ENCODE results near the gene CYP4A11.

DNA sequence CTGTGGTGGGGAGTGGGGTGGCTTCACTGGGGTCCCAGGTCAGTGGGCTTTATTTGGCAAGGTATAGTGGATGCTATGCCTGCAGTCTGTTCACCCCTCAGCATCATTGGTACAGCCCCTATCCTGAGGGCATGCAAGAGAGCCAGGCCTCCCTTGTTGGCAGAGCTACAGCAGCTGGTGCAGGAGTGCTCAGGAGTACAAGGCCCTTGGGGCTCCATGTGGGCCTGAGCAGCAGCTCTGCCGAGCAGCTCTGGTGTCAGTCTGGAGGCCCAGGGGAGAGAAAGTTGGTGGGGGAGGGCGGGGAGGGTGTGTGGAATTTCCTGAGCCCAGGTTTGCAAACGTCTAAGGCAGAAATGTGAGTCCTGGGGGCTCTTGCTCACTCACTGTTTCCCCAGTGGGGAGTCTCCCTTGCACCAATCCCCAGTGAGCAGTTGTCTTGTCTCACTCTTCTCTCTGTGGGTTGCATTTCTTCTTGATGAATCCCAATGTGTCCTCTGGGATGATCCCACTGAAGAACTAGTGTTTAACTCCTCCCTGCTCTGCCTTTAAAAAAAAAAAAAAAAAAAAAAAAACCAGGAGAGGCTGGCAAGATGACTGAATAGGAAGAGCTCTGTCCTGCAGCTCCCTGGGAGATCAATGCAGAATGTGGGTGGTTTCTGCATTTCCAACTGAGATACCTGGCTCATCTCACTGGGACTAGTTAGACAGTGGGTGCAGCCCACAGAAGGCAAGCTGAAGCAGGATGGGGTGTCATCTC lies 42.7 kb upstream of the CYP4A11 start:
- TF ChIP-seq, protein P1, sequence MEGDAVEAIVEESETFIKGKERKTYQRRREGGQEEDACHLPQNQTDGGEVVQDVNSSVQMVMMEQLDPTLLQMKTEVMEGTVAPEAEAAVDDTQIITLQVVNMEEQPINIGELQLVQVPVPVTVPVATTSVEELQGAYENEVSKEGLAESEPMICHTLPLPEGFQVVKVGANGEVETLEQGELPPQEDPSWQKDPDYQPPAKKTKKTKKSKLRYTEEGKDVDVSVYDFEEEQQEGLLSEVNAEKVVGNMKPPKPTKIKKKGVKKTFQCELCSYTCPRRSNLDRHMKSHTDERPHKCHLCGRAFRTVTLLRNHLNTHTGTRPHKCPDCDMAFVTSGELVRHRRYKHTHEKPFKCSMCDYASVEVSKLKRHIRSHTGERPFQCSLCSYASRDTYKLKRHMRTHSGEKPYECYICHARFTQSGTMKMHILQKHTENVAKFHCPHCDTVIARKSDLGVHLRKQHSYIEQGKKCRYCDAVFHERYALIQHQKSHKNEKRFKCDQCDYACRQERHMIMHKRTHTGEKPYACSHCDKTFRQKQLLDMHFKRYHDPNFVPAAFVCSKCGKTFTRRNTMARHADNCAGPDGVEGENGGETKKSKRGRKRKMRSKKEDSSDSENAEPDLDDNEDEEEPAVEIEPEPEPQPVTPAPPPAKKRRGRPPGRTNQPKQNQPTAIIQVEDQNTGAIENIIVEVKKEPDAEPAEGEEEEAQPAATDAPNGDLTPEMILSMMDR (IDR thresholded peaks at IDR 0.05), result no peak
- no peak for TF ChIP-seq RAD21 (IDR thresholded peaks at IDR 0.05; ENCODE audit: low read length)
- TF ChIP-seq SMC3 (IDR thresholded peaks at IDR 0.05; ENCODE audit: low read depth, low read length), result no peak
- TF ChIP-seq, protein P2, sequence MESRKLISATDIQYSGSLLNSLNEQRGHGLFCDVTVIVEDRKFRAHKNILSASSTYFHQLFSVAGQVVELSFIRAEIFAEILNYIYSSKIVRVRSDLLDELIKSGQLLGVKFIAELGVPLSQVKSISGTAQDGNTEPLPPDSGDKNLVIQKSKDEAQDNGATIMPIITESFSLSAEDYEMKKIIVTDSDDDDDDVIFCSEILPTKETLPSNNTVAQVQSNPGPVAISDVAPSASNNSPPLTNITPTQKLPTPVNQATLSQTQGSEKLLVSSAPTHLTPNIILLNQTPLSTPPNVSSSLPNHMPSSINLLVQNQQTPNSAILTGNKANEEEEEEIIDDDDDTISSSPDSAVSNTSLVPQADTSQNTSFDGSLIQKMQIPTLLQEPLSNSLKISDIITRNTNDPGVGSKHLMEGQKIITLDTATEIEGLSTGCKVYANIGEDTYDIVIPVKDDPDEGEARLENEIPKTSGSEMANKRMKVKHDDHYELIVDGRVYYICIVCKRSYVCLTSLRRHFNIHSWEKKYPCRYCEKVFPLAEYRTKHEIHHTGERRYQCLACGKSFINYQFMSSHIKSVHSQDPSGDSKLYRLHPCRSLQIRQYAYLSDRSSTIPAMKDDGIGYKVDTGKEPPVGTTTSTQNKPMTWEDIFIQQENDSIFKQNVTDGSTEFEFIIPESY (IDR thresholded peaks at IDR 0.05; ENCODE audit: borderline replicate concordance, low read depth), result no peak
- no peak for TF ChIP-seq FOXM1 (IDR thresholded peaks at IDR 0.05; ENCODE audit: low read depth)
- TF ChIP-seq, protein P3, sequence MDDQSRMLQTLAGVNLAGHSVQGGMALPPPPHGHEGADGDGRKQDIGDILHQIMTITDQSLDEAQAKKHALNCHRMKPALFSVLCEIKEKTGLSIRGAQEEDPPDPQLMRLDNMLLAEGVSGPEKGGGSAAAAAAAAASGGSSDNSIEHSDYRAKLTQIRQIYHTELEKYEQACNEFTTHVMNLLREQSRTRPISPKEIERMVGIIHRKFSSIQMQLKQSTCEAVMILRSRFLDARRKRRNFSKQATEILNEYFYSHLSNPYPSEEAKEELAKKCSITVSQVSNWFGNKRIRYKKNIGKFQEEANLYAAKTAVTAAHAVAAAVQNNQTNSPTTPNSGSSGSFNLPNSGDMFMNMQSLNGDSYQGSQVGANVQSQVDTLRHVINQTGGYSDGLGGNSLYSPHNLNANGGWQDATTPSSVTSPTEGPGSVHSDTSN (IDR thresholded peaks at IDR 0.05), result no peak
- TF ChIP-seq FOXJ3 (CRISPR knock-in tag; IDR thresholded peaks at IDR 0.05), result no peak
- TF ChIP-seq, protein P4, sequence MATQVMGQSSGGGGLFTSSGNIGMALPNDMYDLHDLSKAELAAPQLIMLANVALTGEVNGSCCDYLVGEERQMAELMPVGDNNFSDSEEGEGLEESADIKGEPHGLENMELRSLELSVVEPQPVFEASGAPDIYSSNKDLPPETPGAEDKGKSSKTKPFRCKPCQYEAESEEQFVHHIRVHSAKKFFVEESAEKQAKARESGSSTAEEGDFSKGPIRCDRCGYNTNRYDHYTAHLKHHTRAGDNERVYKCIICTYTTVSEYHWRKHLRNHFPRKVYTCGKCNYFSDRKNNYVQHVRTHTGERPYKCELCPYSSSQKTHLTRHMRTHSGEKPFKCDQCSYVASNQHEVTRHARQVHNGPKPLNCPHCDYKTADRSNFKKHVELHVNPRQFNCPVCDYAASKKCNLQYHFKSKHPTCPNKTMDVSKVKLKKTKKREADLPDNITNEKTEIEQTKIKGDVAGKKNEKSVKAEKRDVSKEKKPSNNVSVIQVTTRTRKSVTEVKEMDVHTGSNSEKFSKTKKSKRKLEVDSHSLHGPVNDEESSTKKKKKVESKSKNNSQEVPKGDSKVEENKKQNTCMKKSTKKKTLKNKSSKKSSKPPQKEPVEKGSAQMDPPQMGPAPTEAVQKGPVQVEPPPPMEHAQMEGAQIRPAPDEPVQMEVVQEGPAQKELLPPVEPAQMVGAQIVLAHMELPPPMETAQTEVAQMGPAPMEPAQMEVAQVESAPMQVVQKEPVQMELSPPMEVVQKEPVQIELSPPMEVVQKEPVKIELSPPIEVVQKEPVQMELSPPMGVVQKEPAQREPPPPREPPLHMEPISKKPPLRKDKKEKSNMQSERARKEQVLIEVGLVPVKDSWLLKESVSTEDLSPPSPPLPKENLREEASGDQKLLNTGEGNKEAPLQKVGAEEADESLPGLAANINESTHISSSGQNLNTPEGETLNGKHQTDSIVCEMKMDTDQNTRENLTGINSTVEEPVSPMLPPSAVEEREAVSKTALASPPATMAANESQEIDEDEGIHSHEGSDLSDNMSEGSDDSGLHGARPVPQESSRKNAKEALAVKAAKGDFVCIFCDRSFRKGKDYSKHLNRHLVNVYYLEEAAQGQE (IDR thresholded peaks at IDR 0.05; ENCODE audit: low read depth, low read length), result no peak
